GM19372 (cell line): Measurements from ENCODE around the gene MUC5AC.

ENCODE experiments used
- ATAC-seq: cut with Tn5 transposase; IDR thresholded peaks from one replicate; pipeline ENCODE4 v1.9.1; 2021; ENCODE audit warnings: mild to moderate bottlenecking, low read depth, moderate library complexity; ENCODE audit not compliant: unreplicated experiment

Gene MUC5AC

DNA sequence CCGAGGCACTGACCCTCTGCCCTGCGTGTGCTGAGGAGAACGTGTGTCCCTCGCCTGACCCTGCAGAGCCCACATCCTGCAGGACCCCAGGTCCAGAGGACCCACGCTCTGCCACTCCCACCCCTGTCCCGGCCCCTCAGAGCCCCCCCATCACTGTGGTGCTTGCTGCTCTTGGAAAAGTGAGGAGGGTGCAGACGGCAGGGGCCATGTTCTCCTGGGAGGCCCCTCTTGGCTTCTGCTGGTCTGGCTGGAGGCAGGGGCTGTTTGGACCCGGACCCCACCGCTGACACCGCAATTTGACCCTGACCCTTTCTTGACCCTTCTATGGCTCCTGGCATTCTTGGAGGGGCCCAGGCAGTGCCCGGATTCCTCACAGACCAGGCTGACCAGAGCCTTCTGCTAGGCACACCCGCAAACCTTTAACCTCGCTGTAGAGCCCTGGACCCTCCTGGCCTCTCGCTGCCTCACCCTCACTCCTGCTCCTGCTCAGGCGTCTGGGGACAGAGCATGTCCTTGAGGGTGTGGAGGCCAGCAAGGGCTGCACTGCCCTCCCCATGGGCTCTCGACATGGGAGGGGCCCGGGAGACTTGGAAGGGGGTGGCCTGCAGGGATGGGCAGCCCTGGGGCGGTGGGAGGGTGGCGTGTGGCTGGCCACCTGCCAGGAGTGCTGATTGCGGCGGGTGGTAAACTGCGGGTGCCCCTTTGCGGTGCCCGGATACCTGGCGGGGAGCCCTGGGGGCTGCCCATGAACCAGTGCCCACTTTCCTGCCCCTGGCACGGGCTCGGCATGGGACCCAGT is 37.0 kb upstream of the MUC5AC start:
- ATAC-seq, result no peak

DNA sequence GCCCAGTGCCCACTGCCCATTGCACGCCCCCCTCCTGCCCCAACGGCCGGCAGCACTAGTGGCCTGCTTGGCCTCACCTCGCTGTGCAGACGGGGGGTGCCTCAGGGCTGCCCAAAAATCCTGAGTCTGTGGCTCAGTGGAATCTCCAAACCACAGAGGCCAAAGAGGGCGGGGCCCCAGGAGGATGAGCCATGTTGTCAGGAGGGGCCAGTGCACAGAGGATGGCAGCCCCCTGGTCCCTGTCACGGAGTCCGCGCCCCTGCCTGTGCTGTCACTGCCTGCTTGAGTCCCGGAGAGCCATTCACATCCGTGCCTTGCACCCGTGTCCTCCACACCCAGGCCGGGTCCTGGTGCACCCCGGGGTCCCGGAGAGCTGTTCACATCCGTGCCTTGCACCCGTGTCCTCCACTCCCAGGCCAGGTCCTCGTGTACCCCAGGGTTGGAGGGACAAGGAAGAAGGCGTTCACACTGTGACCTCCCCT is 36.4 kb upstream of the MUC5AC start:
- no peak for ATAC-seq

DNA sequence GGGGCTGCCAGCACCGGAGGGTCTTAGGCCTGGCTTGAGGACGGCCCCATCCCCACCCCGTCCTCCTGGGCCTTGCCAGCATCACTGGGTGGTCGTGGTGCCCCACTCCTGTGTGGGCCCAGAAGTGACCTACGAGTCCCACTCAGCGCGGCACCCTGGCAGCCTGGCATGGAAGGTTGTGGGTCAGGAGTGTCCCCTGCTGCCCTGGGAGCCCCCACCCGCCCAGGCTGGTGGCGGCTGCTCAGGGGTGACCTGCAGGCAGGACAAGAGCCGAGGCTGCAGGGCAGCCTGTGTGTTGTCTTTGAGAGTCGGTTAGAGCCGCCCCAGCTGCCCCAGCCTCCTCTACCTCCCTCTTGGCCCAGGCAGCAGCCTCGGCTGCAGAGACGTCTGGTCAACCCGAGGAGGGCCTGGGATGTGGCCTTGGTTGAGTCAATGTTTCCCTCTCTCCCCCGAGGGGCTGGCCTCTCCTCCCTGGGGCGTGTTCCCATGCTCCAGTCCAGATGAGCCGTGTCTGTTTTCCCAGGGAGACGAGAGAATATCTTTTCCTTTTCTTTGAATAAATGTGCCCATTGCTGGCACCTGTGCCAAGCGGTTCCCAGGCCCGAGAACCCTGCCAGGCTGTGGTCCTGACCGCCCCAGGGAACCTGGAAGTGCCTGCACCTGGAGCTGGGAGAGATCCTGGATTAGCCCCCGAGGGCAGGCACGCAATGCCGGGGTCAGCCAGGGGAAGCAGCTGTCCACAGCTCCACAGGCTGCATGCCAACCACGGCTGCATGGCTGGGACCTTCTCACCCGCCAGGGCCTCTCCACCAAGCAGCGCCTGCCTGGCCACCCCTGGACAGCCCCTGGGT is 35.7 kb upstream of the MUC5AC start:
- no peak for ATAC-seq

DNA sequence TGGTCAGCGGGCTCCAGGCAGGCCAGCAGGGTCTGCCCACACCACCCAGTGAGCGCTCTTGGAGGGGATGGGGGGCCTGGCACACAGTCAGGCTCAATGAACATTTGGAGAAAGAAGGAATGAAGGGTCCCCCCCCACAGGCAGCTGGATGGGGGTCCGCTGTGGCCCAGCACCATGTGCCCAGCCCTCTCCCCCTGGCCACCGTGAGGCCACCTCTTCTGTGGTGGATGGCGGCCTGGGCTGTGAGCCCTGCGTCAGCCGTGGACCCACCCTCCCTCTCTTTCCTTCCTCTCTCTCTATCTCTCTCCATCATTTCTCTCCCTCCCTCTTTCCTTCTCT is 35.1 kb upstream of the MUC5AC start:
- no peak for ATAC-seq

DNA sequence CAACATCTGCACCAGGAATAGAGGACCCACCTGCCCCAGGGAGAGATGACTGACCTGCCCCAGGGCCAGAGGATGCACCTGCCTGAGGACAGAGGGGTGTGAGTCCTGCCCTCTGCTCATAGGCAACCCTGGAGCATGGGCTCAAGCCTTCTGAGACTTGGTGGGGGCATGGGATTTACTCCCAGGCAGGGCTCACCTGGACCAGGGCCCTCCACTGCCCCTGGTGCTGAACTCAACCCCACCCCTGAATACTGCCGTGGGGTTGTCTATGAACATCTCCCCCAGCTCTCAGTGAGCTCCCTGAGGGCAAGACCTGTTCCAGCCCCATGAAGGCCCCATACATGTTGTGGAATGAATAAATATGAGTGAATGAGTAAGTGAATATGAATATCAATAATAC is 33.8 kb upstream of the MUC5AC start:
- ATAC-seq, result no peak

DNA sequence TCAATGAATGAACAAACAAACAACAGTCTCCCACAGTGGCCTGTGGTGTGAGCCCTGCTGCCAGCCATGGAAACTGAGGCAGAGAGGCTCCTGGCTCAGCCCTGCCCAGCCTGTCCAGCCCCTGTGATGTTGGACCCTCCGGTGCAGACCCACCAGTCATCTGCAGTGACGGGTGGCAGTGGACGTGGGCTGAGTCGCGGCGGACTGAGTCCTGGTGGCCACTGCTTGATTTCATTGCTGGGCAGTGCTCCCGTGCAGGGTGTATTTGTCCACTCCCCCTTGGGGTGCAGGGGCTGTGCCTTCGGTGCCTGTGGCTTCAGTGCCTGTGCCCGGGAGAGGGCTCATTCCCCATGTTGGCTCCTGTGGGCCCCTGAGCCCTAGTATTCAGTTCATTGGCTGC is 31.9 kb upstream of the MUC5AC start:
- no peak for ATAC-seq

DNA sequence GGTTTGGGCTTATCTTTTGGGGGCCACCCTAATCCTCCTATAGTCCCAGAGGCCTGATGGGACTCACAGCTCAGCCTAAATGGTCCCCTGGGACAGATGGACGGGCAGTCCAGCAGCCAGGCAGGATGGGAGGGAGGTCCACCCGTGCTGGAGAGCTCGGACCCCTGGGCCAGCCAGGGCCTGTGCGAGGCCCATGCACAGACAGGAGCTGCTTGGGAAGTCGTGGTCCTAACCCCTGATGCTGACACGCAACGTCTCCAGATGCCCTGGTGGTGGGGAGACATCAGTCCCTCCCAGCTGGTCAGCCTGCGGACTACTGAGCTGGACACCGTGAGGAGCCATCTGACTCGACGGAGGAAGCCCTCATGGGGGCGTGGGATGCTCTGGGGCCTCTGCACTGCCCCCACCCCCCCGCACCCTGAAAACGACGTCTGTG is 31.2 kb upstream of the MUC5AC start:
- ATAC-seq, result no peak

DNA sequence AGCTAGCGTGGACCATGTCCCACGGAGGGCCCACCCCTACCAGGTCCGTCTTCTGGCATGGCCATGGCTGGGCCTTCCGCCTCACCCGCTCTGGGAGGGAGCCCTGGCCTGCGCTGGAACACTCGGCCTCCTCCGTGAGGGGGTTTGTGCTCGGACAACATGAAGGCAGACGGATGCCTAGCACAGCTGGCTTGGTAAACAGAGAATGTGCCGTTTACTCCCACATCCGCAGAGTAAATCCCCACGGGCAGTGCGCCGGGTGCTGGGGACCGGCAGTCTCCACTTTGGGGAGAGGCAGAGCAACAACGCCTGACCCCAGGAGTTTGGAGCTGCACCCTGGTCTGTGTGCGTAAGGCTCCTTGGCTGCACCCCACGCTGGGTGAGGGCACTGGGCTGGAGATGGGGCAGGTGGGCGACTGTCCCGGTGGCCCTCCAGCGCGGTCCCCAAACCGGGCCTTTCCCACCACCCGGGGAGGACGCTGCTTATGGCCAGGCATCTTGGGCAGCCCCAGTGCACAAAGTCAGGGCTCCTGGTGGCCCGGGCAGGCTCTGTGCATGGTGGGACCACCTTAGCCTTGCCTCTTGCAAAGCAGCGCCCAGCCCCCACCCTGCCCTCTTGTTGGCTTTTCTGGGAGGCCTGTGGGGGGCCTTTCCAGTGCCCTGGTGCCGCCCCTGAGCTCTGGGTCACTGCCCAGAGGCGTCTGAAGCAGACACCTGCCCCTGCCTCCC is 30.7 kb upstream of the MUC5AC start:
- ATAC-seq, result no peak

DNA sequence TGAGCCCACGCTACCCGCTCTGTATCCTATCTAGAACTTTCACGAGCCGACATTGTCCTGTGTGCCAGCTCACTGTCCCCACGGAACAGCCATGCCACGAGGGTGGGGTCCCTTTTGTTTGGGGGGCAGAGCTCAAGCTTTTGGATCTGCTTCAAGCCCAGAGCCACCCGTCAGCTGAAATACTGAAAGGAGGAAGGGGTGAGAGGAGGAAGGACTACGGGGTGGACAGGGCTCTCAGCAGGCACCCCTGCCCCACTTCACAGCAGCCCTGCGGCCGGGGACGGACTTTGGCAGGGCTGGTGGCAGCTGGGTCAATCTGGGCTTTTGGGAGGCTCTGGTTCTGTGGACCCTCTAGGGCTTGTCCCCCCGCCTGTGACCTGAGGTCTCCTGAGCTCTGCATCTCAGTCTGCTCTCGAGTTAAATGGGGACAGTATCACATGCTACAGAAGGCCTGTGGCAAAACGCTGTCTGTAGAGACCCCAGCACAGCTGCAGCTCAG is 30.0 kb upstream of the MUC5AC start:
- no peak for ATAC-seq

DNA sequence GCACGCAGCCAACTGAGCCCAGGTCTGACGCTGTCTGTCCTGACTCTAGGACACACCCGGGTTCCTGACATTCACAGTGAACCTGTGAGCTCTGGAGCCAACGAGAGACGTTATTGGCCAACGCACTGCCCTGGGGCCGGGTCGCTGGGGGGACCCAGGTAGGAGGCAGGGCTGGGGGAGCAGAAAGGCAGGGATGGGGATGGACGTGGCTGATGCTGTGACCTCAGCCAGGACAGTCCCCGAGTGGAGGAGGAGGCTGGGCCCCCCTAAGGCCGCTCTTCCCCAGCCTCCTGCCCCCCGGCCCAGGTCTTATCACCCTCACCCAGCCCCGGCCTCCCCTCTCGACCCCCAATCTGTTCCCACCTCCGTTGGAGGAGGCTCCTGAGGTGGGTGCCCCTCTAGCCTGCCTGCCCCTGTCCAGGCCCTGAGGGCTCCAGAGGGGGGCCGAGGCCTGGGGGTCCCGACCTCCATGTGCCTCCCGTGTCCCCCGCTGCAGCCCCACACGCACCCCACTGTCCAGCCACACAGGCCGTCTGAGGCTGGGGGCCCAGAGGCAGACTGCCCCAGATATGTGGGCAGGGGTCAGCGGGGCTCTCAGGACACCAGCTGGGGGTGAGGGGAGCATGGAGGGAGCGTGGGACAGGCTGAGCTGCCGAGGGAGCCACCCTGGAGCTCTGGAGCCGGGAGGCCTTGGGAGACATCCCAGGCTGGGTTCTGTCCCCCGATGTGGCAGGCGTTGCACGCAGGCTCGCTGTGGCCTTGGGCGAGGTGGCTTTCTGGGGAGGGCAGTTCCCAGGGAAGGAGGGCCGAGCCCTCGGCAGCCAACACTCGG is 29.2 kb upstream of the MUC5AC start:
- no peak for ATAC-seq

DNA sequence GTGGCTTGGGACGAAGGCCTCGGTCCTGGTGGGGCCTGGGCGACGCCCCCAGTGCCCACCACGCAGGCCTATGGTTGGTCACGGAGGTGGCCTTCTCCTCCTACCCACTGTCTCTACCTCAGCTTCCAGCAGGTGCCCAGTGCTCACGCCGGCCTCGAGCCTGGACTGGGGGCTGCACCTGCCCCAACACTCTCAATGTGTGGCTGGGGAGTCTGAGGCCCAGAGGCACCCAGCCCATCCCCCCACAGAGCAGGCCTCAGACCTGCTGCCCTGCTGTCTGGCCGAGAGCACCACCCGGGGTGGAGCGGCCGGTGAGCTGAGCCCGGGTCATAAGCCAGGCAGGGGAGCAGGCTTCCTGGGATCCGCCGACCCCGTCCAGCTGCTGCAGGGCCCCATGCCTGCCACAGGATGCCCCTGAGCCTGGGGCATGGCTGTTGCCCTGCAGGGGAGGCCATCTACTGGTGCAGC is 28.6 kb upstream of the MUC5AC start:
- no peak for ATAC-seq

DNA sequence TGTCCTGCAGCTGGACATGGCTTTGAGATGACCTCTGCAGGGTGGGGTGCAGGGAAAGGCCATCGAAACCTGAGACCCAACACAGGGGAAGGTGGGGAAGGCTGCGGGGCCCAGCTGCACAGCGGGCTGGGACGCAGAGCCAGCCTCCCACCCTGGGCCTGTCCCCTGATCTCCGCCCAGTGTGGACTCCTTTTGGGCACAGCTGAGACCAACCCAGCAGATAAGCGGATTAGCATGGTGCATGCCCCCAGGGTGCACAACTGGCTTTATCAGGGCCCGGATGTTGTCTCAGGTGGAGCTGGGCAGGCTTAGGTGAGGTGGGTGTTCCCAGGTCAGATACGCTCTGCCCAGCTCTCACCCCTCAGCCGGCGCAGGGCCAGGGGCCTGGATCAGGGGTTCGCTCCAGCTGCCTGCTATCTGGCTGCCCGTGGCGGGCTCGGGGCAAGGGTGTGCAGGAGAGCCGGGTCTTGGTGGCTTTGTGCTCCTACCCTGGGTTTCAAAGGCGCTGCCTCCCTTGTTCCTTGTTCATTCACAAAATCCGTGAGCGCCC is 28.1 kb upstream of the MUC5AC start:
- ATAC-seq, result no peak

DNA sequence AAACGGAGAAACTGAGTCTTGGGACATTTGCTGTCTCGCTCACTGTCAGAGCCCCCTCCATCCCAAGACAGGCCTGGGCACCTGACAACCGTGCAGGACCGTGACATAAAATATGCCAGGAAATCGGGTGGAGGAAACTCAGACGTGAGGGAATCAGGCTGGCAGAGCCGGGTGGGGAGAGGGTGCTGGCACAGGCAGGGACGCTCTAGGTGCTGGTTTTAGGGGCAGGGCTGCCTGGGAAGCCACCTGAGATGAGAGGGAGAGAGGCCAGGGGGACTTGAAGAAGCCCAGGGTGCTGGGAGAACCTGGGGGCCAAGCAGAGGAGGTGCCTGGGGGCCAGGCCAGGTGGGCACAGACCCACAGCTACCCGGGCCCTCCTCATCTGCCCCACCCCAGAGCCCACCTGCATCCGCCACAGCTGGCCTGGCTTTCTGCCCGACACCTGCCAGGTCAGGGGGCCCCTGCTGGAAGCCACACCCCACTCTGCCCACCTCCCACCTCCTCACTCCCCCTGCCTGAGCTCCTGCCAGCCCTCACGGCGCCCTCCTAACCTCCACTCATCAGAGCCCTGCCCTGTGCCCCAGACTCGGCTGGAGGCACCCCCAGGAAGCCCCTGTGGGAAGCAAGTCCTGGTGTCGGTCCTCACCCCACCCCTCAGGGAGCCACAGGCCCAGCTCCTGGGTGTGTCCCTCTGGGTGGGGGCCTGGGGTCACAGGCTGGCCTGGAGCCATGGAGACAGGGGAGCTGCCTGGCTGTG is 27.3 kb upstream of the MUC5AC start:
- no peak for ATAC-seq

DNA sequence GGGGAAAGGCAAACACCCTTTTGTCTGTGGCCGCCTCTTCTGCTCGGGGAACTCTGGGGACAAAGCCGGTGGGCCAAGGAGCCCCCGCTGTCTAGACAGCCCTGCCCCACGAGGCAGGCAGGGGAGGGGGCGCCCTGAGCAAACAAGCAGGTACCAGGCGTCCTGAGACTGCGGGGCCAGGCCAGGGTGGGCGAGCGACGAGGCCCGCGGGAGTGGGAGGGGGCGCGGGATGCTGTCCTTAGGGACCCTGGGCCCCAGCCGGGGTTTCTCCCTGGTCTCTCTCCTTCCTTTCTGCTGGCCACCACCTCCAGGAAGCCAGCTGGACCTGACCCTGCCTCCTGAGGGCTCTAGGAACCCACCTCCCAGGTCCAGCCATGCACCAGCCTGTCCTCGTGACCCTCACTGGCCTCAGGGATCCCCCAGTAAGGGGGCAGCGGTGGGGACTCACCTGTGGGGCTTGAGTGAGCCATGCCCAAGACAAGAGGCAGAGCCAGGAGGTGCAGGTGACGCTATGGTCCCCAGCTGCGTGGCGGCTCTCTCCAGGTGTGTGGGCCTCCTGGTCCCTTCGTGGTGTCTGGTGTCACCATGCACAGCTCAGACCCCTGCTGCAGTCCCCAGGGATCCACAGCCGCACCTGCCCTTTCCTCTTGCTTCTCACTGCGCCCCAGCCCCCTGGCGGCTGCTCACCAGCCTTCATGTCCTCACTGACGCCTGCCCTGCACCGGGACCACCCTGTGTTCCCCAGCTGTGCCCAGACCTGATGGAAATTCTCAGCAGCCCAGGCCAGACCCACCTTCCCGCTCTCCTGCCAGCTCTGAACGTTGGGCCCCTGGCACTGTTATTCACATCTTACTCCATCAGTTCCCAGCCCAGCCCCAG is 26.5 kb upstream of the MUC5AC start:
- ATAC-seq, result no peak

DNA sequence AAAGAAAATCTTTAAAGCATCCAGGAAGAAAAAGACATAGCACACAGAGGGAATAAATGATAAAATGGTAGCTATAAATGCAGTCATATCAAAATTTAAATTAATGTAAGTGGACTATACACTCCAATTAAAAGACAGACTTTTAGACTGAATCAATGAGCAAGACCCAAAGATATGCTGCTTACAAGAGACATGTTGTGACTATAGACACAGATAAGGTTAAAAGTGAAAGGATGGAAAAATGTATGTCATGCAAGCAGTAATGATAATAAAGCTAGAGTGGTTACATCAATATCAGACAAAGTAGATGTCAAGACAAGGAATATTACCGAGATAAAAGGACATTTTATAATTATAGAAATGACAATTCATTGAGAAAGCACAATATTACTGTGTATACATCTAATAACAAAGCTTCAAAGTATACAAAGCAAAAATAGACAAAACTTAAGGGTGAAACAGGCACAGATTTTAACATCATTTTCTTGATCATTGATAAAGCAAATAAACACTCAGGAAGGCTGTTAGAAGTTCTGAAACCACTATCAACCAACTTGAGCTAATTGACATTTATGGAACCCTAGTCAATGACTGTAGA is 22.8 kb upstream of the MUC5AC start:
- ATAC-seq, result no peak

DNA sequence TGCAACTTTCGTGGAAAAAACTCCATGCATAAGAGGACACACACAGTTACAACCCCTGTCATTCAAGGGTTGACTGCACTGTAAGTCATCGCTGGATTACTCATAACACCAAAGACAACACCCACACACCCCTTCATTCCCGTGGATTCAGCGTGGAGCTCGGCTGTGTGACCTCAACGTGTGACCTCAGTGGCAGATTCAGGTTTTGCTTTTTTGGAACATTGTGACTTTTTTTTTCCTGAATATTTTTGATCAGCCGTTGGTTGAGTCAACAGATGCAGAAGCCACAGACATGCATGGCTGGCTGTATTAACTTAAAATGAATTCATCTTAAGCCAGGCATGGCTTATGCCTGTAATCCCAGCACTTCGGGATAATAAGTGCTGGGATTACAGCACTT is 19.7 kb upstream of the MUC5AC start:
- no peak for ATAC-seq

DNA sequence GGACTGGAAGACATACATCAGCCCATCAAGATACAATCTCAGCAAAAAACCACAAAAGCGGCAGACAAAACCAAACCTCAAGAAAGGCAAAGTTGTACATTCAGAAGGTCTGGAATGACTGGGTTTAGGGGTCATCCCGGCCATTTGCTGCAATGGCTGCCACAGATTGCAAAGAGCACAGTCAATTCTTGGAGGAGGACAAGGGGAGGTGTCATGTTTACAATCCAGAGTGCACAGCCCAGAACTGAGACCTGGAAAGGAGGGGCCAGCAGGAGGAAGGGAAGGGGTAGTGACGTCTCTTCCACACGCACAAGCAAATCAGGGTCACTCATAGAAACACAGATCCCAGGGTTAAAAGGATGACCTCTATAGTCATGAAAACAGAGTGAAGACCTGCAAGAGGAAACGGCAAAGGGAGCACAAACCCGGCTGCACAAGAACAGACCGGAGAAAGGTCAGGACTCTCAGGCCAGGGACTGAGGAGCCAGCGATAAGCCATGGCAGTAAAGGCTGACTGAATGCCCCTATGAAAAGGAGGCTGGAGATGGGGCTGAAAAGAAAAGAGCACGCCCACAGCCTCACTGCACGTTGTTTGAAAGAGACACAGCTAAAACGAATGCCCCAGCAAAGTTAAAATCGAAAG is 18.2 kb upstream of the MUC5AC start:
- ATAC-seq, result no peak
